RPMI7951 (cell line): Measurements from ENCODE around the gene TRIM69. TPM values are rescaled to one million over a fixed set of nuclear protein-coding genes. Genes with fewer than 3 reads are reported as not detected.
"Not testable (repeated sequence)": the region's sequence is repeated elsewhere in the genome, so short reads cannot be mapped to it uniquely, and the experiment has no call there.

Source experiments
- DNase-seq: peaks from one replicate; pipeline ENCODE4 v3.0.0-alpha.2; 2012; ENCODE audit warnings: low read depth
- total RNA-seq: library from RNA; depleted of rRNA; stranded (reverse); fragments of >200 nt; shearing (Covaris generic); gene quantifications from 2 replicates; pipeline ENCODE4 v1.2.3, GENCODE V29; 2014

TRIM69 gene
- total RNA-seq, 1 experiment from 2014 or later, result 13.9 TPM

DNA sequence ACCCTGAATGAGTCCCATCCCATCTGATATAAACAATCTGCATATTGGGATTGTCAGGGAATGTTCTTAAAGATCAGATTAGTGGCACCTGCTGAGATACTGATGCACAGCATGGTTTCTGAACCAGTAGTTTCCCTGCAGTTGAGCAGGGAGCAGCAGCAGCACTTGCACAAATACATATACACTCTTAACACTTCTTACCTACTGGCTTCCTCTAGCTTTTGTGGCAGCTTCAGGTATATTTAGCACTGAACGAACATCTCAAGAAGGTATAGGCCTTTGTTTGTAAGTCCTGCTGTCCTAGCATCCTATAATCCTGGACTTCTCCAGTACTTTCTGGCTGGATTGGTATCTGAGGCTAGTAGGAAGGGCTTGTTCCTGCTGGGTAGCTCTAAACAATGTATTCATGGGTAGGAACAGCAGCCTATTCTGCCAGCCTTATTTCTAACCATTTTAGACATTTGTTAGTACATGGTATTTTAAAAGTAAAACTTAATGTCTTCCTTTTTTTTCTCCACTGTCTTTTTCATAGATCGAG, 20.5 kb upstream of the TRIM69 start:
- no peak for DNase-seq

DNA sequence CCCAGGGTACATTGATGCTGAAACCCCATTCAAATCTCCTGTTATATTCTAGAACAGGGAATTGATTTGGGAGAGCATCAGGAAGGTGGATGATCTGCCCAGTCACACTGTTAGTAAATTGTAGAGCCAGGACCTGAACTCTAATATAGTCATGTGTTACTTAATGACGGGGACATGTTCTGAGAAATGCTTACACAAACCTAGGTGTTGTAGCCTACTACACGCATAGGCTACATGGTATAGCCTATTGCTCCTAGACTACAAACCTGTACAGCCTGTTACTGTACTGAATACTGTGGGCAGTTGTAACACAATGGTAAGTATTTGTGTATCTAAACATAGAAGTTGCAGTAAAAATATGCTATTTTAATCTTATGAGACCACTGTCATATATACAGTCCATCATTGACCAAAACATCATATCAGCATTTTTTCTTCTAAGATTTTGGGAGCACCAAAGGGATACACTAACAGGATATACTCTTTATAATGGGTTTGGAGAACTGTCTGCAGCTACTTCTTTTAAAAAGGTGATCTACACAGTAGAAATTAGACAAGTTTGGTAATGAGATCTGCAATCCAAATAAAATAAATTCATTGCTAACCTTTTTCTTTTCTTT, 19.2 kb upstream of the TRIM69 start:
- no peak for DNase-seq

DNA sequence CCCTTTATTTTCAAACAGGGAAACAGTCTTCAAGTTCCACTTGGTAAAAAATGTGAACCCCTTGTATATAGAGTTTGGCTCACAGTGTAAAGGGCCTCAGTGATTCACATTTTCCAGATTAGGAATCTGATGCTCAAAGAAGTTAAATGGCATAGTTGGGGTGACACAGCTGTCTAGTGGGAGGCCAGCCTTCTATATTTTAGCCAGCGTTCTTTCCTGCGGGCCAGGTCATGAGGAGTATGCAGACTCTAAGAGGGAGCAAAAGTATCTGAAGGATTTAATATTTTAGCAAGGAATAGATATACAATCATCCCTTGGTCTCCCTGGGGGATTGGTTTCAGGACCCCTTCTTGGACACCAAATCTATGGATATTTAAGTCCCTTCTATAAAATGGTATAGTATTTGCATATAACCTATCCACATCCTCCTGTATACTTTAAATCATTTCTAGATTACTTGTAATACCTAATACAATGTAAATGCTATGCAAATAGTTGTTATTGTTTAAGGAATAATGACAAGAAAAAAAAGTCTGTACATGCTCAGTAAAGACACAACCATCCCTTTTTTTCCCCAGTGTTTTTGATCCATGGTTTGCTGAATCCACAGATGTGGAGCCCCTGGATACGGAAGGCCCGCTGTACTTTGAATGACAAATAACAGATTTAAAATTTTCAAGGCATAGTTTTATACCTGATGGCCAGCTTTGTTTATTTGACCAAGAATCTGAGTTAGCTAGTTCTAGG, 18.0 kb upstream of the TRIM69 start:
- no peak for DNase-seq

DNA sequence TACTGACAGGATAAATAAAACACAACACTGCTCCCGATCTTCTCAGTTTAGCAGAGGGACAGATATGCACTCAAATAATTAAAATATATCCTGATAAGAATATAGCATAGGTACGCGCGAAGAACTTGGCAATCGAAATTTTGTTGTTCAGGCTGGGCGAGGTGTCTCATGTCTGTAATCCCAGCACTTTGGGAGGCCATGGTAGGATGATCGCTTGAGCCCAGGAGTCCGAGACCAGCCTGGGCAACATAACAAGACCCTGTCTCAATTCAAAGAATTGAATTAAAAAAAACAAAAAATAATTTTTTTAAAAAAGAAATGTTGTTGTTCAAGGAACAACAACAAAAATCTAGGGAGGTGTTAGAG, 17.4 kb upstream of the TRIM69 start:
- DNase-seq, result no peak

DNA sequence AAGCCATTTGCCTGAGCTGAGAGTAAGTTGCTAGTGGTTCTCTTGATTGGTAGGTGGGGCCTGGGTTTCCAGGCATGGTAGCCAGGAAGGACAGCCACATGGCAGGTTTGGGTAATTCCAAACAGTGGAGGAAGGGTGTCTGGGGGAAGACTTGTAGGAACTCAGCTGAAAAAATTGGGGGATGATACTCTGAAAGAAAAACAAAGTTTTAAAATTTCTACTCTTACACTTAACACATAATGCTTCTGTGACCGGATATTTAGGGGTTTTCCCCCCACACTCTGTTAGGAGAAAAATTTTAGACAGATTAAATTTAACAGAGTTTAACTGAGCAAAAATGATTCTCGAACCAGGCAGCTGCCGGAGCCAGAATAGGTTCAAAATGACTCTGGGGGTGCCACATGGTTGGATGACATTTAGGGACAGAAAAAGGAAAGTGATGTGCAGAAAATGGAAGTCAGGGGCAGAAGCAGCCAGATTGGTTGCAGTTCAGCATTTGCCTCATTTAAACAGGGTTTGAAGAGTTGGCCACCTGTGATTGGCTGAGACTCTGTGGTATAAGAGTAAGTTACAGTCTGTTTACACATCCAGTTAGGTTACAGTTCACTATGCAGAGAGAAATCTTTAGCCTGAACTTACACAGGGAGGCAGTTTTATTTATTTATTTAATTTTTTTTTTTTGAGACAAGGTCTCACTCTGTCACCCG, 16.9 kb upstream of the TRIM69 start:
- peak; percentile 54 for DNase-seq

DNA sequence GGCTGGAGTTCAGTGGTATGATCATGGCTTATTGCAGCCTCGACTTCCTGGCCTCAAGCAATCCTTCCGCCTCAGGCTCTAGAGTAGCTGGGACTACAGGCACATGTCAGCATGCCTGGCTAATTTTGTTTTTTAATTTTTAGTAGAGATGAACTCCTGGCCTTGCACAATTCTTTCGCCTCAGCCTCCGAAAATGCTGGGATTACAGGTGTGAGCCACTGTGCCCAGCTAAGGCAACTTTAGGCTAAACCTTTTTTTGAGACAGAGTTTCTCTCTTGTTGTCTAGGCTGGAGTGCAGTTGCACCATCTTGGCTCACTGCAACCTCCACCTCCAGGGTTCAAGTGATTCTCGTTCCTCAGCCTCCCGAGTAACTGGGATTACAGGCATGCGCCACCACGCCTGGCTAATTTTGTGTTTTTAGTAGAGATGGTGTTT, 16.3 kb upstream of the TRIM69 start:
- not testable (repeated sequence) for DNase-seq

DNA sequence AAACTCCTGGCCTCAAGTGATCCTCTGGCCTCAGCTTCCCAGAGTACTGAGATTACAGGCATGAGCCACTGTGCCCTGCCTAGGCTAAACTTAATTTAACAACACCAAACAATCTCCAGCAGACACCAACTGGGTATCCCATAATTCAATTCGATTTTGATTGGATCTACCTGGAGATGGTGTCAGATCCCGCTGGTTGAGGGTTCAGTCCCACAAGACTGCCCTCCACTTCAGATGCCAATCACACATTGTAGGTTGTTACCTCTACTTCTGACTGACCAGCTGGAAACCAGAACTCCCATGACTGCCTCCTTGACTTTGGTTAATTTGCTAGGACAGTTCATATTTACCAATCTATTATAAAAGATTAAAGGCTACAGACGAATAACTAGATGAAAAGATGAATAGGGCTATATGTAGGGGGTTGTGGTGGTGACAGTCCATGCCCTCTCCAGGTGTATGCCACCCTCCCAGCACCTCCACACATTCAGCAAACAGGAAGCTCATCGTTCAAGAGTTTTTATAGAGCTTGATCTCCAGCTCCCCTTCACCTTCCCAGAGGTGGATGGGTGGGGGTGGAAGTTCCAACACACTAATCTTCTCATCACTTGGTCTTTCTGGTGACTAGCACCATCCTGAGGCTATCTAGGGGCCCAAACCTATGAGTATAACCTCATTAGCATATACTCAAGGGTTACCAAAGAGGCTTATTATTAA, 15.7 kb upstream of the TRIM69 start:
- DNase-seq, result peak; percentile 16

DNA sequence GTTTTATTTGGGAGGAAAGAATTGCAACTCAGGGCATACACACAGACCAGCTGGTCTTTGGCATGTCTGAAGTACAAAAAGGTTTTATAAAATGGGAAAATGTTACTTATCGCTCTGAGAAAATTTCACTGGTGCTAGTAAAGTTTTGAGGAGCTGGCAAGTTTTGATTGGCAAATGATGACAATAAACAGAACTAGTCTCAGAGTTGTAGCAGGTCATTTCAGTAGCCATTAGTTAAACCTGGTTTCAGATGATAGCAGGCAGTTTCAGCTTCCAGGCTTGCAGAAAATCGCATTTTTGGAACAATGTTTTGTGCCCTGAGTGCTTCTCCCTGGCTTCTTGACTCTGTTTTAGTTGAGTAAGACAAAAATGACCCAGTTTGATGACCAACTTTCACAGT, 14.3 kb upstream of the TRIM69 start:
- no peak for DNase-seq

DNA sequence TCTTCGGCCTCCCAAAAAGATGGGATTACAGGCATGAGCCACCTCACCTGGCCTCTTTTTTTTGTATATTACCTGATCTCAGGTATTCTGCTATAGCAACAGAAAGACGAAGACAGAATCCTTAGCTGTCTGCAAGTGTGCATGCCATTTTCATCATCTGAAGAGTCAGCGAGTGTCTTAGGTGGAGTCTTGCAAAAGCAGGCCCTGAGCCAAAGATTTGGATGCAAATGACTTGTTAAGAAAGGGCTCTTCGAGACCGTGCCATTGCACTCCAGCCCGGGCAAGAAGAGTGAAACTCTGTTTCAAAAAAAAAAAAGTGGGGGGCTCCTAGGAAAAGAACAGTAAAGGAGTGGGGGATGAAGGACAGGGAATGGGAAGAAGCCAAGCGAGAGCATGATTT, 10.2 kb upstream of the TRIM69 start:
- peak; percentile 31 for DNase-seq

DNA sequence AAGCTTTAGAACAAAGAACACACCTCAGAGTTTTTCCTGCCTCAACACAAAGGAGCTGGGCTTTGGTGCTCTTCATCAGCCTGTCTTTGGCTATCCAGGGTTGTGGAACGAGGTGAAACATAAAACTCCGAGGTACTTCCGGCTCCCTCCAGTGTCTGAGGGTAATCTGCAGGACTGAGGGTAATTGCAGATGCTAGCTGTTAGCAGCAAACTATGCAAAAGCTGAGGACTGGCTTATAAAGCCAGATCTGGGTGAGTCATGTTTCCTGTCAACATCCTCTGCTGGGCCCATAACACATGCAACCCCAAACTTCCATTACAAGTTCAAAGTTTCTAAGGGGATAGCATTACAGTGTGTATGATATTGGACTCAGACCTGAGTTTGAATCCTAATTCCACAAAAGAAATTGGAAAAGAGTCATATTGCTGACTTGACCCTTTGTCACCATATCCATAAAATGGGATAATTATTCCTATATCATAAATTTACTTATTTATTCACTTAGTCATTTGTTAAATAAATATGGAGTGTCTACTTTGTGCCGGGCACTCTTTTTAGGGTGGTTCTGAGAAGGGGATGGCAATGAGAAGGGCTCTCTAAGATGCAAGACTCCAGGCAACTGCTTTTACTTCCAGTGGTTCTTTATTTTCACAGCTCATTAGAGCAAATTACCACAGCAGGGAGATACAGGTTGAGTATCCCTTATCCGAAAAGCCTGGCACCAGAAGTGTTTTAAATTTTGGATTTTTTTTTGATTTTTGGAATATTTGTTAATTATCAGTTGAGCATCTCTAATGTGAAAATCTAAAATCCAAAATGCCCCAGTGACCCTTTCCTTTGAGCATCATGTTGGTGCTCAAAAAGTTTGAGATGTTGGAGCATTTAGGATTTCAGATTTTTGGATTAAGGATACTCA, 9.5 kb upstream of the TRIM69 start:
- peak; percentile 96 for DNase-seq

DNA sequence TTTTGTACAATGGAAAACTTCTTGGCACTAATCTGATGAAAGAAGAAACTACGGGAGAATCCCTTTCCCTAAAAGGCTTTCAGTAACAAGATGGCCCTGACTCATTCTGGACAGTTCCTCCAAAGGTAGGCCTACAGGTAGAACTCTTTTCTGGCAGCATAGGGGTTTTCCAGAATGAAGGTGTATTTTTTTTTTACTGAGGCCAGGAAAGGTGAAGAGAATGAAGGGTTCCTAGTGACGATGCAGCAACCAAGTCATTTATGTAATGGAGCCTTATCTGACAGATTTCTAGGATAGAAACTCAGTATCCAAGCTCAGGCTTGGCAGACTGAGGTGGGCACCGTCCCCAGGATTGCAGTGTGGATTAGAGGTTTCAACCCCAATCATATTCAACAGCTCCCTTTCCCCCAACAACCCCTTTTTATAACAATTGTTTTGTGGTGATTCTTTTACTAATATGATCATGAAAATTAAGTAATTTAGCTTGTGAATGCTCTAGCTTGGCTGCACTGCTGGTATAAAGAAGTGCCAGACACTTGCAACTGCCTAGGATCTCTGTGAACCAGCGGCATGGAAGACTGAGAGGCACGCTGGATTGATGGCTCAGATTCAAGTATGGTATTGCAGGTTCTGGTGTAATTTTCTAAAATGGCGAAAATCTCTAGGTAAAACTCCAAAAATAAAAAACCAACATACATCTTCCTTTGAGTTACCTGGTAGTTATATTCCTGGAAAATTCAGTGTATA, 8.7 kb upstream of the TRIM69 start:
- DNase-seq, result no peak

DNA sequence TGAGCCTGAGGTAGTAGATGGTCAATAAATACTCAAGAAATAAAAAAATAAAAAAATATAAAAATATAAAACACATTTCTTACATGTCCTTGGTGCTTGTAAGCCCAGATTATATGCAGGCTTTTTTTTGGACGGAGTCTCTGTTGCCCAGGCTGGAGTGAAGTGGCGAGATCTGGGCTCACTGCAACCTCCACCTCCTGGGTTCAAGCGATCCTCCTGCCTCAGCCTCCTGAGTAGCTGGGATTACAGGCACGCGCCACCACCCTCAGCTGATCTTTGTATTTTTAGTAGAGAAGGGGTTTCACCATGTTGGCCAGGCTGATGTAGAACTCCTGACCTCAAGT, 8.1 kb upstream of the TRIM69 start:
- not testable (repeated sequence) for DNase-seq

DNA sequence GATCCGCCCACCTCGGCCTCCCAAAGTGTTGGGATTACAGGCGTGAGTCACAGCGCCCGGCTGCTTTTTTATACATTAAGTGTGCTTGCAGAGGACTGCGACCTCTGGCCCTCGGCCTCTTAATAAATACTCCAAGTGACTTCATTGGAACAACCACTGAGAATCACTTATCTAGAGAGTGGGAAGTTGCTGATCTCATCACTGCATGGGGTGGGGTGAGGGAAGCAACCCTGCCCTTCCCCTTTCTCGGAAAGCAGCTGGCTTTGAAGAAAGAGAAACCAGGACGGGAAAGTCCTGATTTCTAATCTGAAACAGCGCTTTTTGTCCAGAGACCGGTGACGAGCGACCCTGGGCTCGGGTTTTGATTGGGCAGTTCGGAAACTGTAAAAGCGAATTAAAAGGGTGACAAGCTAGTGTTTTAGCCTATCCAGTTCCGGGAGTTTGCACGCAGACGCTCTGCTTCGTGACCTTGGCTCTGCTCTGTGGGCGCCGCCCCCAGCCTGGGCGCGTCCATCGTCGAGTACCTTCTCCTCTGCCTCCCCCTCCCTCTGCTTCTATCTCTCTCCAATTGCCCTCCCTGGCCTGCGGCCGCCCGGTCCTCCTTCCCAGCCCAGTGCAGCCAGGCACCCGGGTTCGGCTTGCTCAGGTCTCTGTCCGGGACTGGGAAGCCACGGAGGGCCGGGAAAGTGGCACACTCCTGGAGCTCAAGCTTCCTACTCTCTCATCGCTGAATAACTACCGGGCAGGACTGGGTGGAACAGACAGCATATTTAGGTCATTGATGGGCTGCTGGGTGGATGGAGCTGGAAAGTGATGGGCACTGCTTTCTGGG, 7.5 kb upstream of the TRIM69 start:
- DNase-seq, result peak; percentile 99

DNA sequence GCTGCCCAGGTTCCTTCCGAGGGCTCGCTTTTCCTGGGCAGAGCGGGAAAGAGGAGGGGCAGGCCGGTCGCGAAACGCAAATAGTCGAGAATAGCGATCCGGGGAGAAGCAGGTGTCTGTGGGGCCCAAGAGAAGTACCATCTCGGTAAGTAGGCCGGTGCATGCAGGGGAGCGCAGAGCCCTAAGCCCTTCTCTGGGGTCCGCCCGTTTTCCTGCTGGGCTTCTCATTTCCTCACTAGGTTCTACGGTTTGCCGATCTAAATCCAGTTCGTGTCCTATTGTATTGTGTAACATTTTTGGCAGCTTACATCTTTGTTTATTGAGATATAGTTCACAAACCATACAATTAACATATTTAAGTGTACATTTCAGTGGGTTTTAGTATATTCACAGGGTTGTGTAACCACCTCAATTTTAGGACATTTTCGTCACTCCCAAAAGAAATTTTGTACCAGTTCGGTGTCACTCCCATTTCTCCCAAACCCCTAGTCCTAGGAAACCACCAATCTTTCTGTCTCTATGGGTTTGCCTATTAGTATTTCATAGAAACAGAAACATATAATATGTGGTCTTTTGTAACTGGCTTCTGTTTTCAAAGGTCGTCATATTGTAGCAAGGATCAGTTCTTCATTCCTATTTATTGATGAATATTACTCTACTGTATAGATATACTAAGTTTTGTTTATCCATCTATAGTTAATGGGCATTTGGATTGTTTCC, 6.8 kb upstream of the TRIM69 start:
- no peak for DNase-seq

DNA sequence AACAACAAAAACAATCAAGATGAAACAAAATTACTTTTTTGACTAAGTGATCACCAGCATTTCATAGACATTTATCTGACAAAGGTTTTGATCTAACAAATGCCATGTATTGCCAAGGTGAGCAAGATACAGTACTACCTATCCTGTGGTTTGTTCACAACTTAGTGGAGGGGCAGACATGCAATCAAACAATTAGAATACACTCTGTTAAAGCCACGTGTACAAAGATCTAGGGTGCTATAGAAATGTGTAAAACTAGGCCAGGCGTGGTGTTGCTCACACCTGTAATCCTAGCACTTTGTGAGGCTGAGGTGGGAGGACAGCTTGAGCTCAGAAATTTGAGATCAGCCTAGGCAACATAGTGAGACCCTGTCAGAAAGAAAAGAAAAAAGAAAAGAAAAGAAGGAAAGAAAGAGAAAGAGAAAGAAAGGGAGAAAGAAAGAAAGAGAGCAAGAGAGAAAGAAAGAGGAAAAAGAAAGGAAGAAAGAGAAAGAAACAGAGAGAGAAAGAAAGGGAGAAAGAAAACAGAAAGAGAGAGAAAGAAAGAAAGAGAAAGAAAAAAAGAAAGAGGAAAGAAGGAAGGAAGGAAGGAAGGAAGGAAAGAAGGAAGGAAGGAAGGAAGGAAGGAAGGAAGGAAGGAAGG, 1.4 kb upstream of the TRIM69 start:
- no peak for DNase-seq

DNA sequence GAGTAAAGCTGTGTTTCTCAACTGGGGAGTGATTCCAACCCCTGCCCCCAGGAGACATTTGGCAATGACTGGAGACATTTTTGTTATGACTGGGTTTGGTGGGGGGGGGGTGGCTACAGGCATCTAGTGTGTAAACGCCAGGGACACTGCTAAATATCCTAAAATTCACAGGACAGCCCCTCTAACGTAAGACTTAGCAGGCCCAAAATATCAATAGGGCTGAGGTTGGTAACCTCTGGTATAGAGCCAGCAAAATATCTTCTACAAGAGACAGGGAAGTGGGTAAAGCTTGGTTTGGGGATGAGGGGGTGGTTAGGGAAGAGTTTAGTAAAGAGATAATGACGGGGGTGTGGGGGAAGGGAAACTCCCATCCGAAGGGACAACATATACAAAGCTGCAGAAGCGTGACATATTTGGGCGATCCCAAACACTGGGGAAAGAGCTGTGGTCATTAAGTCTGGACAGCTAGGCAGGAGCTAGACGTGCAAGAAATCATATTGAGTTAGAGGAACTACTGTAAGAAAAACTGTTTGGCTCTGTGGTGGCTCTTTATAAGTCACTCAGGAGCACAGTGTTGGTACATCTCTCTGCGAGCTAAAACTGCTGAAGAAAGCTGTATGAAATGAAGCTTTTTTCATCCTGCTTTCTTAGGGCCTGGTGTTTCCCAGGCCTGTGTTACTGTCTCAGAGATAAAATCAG, 697 bp upstream of the TRIM69 start:
- peak; percentile 18 for DNase-seq

DNA sequence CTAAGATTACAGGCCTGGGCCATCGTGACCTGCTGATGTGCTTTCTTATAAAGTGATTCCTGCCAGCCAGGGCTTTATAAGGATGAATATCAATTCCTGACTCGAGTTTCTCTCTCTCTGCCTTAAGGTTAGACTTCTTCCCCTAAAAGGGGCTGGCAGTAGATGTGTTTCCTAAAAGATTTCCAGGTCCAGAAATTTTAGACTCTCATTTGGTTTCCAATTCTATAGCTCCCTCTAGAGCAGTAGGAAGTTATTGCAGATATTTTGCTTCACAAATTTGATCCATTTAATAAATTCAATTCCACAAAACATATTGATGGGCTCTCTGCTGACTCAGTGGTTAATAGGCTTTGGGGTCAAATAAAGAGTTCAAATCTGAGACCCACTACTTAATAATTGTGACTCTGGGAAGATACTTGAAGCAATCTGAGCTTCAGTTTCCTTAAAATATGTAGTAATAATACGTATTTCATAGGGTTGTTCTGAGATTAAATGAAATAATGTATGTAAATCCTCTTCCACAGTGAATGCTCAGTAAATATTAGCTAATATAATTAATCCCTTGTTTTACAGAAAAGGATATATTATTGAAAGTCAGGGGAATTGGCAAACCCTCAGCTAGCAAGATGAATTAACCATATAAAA, 2.1 kb downstream of the TRIM69 start:
- peak; percentile 67 for DNase-seq
